Stimulated activated CD8-positive, alpha-beta memory T cell treated with anti-CD3 and anti-CD28 coated beads, Interleukin-15, amount 100 ng/mL, for 24 hours (primary cell): Measurements from ENCODE around the gene INO80.

Experiments
- DNase-seq: peaks from one replicate; pipeline ENCODE4 v3.0.0-alpha.2; 2020; ENCODE audit warnings: low read depth

INO80 gene

GRCh38 chr15:40929660-40930429 is 186.2 kb downstream of the INO80 start:
- DNase-seq = no peak
